ENCODE measurements around the gene TIGD4. TPM values are rescaled to one million over a fixed set of nuclear protein-coding genes. Genes with fewer than 3 reads are reported as not detected.

TIGD4 gene
- total RNA-seq, 1 donor from 2014 or later = 3.0 TPM

GRCh38 chr4:152727784-152728183 lies 51.7 kb downstream of the TIGD4 start:
- no peak for DNase-seq (ENCODE audit: low read depth)

- DNase-seq (ENCODE audit: low read depth) = no peak
Measured at GRCh38 chr4:152724494-152724893, 55.0 kb downstream of the TIGD4 start.

GRCh38 chr4:152723236-152723635 lies 56.3 kb downstream of the TIGD4 start:
- no peak for DNase-seq (ENCODE audit: low read depth)

- no peak for DNase-seq (ENCODE audit: low read depth)
Measured at GRCh38 chr4:152719801-152720556, 59.6 kb downstream of the TIGD4 start.

Other genes starting within 250 kb of the TIGD4 start
- 33.9 and 39.2 TPM in 2 replicates for gene FBXW7, start 243.6 kb downstream of the TIGD4 start, total RNA-seq
- 0.10 and 0.24 TPM in 2 replicates for gene TMEM154, start 99.7 kb downstream of the TIGD4 start, total RNA-seq
- 22.9 and 26.7 TPM in 2 replicates for gene ARFIP1, start 224 bp upstream of the TIGD4 start, total RNA-seq
- gene FHDC1, start 156.6 kb upstream of the TIGD4 start, total RNA-seq = 0.72 and 0.73 TPM in 2 replicates